ENCODE data around the gene BRWD1. TPM values are rescaled to one million over a fixed set of nuclear protein-coding genes. Genes with fewer than 3 reads are reported as not detected.

The BRWD1 gene
- total and polyA plus RNA-seq, 7 donors, result 8.3 to 92.5 (median 53.5) TPM

GRCh38 chr21:39134288-39134810, 179.1 kb downstream of the BRWD1 start:
- intact Hi-C loops (cut with DNase I), result no loop called here

More at GRCh38 chr21:39134288-39134810, 179.1 kb downstream of the BRWD1 start:
- TF ChIP-seq EP300 (IDR thresholded peaks at IDR 0.05), result no peak
- TF ChIP-seq CTCF (IDR thresholded peaks at IDR 0.05), result no peak
- no peak for TF ChIP-seq POLR2AphosphoS5 (IDR thresholded peaks at IDR 0.05)
- no peak for TF ChIP-seq POLR2A (IDR thresholded peaks at IDR 0.05)
- no peak overlapping the region for H3K27ac ChIP-seq
- no peak for DNase-seq
- H3K9me3 ChIP-seq, result no peaks in the 10 kb centered on the region
- H3K4me1 ChIP-seq, result no peaks in the 10 kb centered on the region
- H3K36me3 ChIP-seq, result no peaks in the 10 kb centered on the region
- H3K27me3 ChIP-seq, result no peaks in the 10 kb centered on the region
- 90 to 93% methylated on average over 15 of the region's 15 CpGs for WGBS, 2 donors
- no peak overlapping the region for H3K4me3 ChIP-seq

Small RNA genes lying within 50 kb of the gene (small RNA-seq; reads per million reads assigned to genes)
- gene RF00019, result 0 reads per million in 3 donors

Other genes with a start within 250 kb of the BRWD1 start
- 10 to 100 TPM; 12.7 to 28.8 (median 23.7) TPM for gene PSMG1, start 130.2 kb downstream of the BRWD1 start, total RNA-seq
- gene PSMG1, start 130.2 kb downstream of the BRWD1 start, polyA plus RNA-seq, result 10 to 100 TPM; 49.2 to 67.9 (median 63.8) TPM
- 10 to 100 TPM; 48.2 to 73.3 (median 66.4) TPM for gene HMGN1, start 35.5 kb upstream of the BRWD1 start, total RNA-seq
- gene HMGN1, start 35.5 kb upstream of the BRWD1 start, polyA plus RNA-seq, result 100 to 1,000 TPM; 166 to 191 (median 174) TPM
- 1 to 10 TPM in 3 of 4 donors, under 1 TPM in 1; 0.82 to 5.5 (median 2.1) TPM for gene LCA5L, start 132.1 kb upstream of the BRWD1 start, total RNA-seq
- gene LCA5L, start 132.1 kb upstream of the BRWD1 start, polyA plus RNA-seq, result under 1 TPM; 0.60 to 0.79 (median 0.69) TPM
- gene SH3BGR, start 138.3 kb upstream of the BRWD1 start, total RNA-seq, result 10 to 100 TPM in 3 of 4 donors, 1 to 10 TPM in 1; 6.4 to 32.7 (median 23.5) TPM
- gene SH3BGR, start 138.3 kb upstream of the BRWD1 start, polyA plus RNA-seq, result 1 to 10 TPM; 3.6 to 6.0 (median 5.5) TPM

All from sigmoid colon (tissue), 7 donors.